Neural progenitor cell (in vitro differentiated cells): ENCODE measurements around the gene KIF5B. TPM values are rescaled to one million over a fixed set of nuclear protein-coding genes. Genes with fewer than 3 reads are reported as not detected.

Experiments used
- DNase-seq: peaks from one replicate; pipeline ENCODE4 v3.0.0-alpha.2; 2016; ENCODE audit warnings: low spot score
- H2AFZ ChIP-seq: fragments of 200-600 bp; sonication (generic); replicated peaks from 2 replicates; pipeline ENCODE4 v1.6.1; 2016; ENCODE audit warnings: antibody characterized with exemption
- H3F3A ChIP-seq: fragments of 200-600 bp; sonication (generic); 2 replicates; pipeline ENCODE4 v1.6.1; 2016; ENCODE audit warnings: antibody characterized with exemption, low read depth
- H3K27ac ChIP-seq: fragments of 200-600 bp; sonication (generic); 2 replicates; pipeline ENCODE4 v1.5.1; 2016; ENCODE audit warnings: mild to moderate bottlenecking
- H3K27me3 ChIP-seq: fragments of 200-600 bp; sonication (generic); 2 replicates; pipeline ENCODE4 v1.6.1; 2016; ENCODE audit warnings: mild to moderate bottlenecking, moderate library complexity
- H3K36me3 ChIP-seq: fragments of 200-600 bp; sonication (generic); 2 replicates; pipeline ENCODE4 v1.5.1; 2016
- H3K4me1 ChIP-seq: fragments of 200-600 bp; sonication (generic); 2 replicates; pipeline ENCODE4 v1.6.1; 2016; ENCODE audit warnings: mixed run types
- H3K4me2 ChIP-seq: fragments of 200-600 bp; sonication (generic); 2 replicates; pipeline ENCODE4 v1.6.1; 2016
- H3K4me3 ChIP-seq: fragments of 200-600 bp; sonication (generic); 2 replicates; pipeline ENCODE4 v1.5.1; 2016
- H3K79me2 ChIP-seq: fragments of 200-600 bp; sonication (generic); 2 replicates; pipeline ENCODE4 v1.6.1; 2016; ENCODE audit warnings: low read depth
- H3K9ac ChIP-seq: fragments of 200-600 bp; sonication (generic); 2 replicates; pipeline ENCODE4 v1.6.1; 2016
- H3K9me3 ChIP-seq: fragments of 200-600 bp; sonication (generic); 2 replicates; pipeline ENCODE4 v1.5.1; 2016; ENCODE audit warnings: low read depth
- H4K20me1 ChIP-seq: fragments of 200-600 bp; sonication (generic); 2 replicates; pipeline ENCODE4 v1.6.1; 2016; ENCODE audit warnings: low read depth
- H3K27ac Mint-ChIP-seq: 3 replicates; pipeline ENCODE4 v1.8.0; 2021; ENCODE audit warnings: mixed read lengths
- H3K27me3 Mint-ChIP-seq: 2 replicates; pipeline ENCODE4 v1.8.0; 2022; ENCODE audit warnings: low read depth, mild to moderate bottlenecking, inconsistent platforms, moderate library complexity, mixed read lengths; ENCODE audit not compliant: insufficient read depth
- H3K36me3 Mint-ChIP-seq: 3 replicates; pipeline ENCODE4 v1.8.0; 2021; ENCODE audit warnings: mixed read lengths
- H3K4me1 Mint-ChIP-seq: 3 replicates; pipeline ENCODE4 v1.8.0; 2021; ENCODE audit warnings: mixed read lengths
- H3K4me3 Mint-ChIP-seq: 3 replicates; pipeline ENCODE4 v1.8.0; 2021; ENCODE audit warnings: mild to moderate bottlenecking, moderate library complexity, mixed read lengths
- H3K9me3 Mint-ChIP-seq: 3 replicates; pipeline ENCODE4 v1.8.0; 2020; ENCODE audit warnings: mixed read lengths
- CTCF ChIP-seq: fragments of 200-600 bp; sonication (generic); IDR thresholded peaks from 2 replicates; pipeline ENCODE4 v1.5.1; 2017; ENCODE audit warnings: antibody characterized with exemption, mild to moderate bottlenecking
- EZH2 ChIP-seq: fragments of 200-600 bp; sonication (generic); IDR thresholded peaks from 2 replicates; pipeline ENCODE4 v1.6.1; 2017; ENCODE audit warnings: antibody characterized with exemption, mild to moderate bottlenecking, moderate library complexity
- EZH2phosphoT487 ChIP-seq: fragments of 200-600 bp; sonication (generic); IDR thresholded peaks from 2 replicates; pipeline ENCODE4 v1.6.1; 2017; ENCODE audit warnings: antibody characterized with exemption
- small RNA-seq: library from RNA; depleted of rRNA; stranded (forward); fragments of <200 nt; gene quantifications from one replicate; pipeline ENCODE3, GENCODE V24; 2015
- total RNA-seq: library from RNA; depleted of rRNA; stranded (reverse); fragments of >200 nt; gene quantifications from 2 replicates; pipeline ENCODE4 v1.2.3, GENCODE V29; 2015; ENCODE audit warnings: low replicate concordance

KIF5B gene
- total RNA-seq, 1 donor from 2014 or later: 131 TPM

GRCh38 chr10:31962826-31963588 lies 93.2 kb downstream of the KIF5B start:
- Histone ChIP-seq H3K4me3 (no peak overlapping the region), H3K9me3 (no peaks in the 10 kb centered on the region), H4K20me1 (no peaks in the 10 kb centered on the region), H3F3A (no peaks in the 10 kb centered on the region), H3K9ac (no peak overlapping the region), H3K27me3 (no peaks in the 10 kb centered on the region), H3K27ac (no peak overlapping the region), H3K4me1 (no peaks in the 10 kb centered on the region), H3K4me2 (no peak overlapping the region), H3K36me3 (no peaks in the 10 kb centered on the region), H2AFZ (no peak overlapping the region), H3K79me2 (no peaks in the 10 kb centered on the region)
- Mint-ChIP-seq H3K27ac (no peak overlapping the region), H3K4me3 (no peak overlapping the region), H3K9me3 (no peaks in the 10 kb centered on the region), H3K27me3 (peaks cover 2% of the 10 kb centered on the region), H3K36me3 (no peaks in the 10 kb centered on the region), H3K4me1 (no peaks in the 10 kb centered on the region)
- DNase-seq: no peak
- TF ChIP-seq EZH2 (no peak), EZH2phosphoT487 (no peak), CTCF (no peak)

DNA sequence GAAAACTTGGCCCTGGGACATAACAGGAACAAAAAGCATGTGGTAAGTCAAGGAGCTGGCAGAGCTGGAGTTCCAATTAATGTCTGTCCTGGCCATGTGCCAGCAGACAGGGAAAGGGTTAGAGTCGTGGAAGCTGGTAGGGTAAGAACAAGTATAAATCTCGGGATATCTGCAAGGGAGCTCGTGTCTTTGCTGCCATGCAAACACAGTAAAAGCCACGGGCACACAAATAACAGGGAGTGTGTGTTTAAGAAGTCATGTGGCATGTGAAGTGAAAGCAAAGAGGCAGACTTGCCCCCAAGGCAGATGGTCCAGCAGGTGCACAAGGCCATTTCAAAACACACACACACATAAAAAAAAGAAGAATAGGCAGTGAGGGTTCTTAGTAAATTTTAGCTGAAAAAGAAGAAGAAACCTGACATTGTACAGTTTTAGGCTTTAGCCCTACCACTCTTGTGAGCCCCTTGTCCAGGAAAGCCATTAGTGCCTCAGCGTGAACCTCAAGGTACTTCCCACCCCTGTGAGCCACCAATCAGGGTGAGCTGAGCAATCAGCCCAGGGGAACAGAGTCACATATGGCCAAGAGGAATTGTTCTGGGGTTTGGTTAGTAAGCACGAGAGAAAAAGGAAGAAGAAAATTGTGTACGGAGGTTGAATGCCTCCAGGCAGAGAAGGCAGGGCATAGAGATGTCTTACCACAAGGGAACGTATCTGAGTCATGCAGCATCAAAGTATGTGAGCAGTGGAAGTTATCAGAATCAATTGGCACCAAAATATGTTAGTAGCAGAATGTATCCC lies 94.7 kb downstream of the KIF5B start:
- Histone ChIP-seq H3K27ac (no peak overlapping the region), H3K4me2 (no peak overlapping the region), H3K36me3 (no peaks in the 10 kb centered on the region), H3K4me1 (no peaks in the 10 kb centered on the region), H3K79me2 (no peaks in the 10 kb centered on the region), H3K4me3 (no peak overlapping the region), H3K9ac (no peak overlapping the region), H4K20me1 (no peaks in the 10 kb centered on the region), H3K9me3 (no peaks in the 10 kb centered on the region), H3K27me3 (no peaks in the 10 kb centered on the region), H3F3A (no peaks in the 10 kb centered on the region), H2AFZ (no peak overlapping the region)
- TF ChIP-seq EZH2phosphoT487 (no peak), EZH2 (no peak), CTCF (no peak)
- DNase-seq: no peak
- no peaks in the 10 kb centered on the region for H3K36me3 Mint-ChIP-seq
- peaks cover 2% of the 10 kb centered on the region for H3K27me3 Mint-ChIP-seq
- peak overlapping the region; percentile 6 for H3K27ac Mint-ChIP-seq
- H3K4me1 Mint-ChIP-seq: no peaks in the 10 kb centered on the region
- no peaks in the 10 kb centered on the region for H3K9me3 Mint-ChIP-seq
- no peak overlapping the region for H3K4me3 Mint-ChIP-seq

GRCh38 chr10:31959461-31960173 lies 96.6 kb downstream of the KIF5B start:
- Histone ChIP-seq H2AFZ (no peak overlapping the region), H3F3A (no peaks in the 10 kb centered on the region), H3K9me3 (no peaks in the 10 kb centered on the region), H3K79me2 (no peaks in the 10 kb centered on the region), H3K4me2 (no peak overlapping the region), H4K20me1 (no peaks in the 10 kb centered on the region), H3K27me3 (no peaks in the 10 kb centered on the region), H3K36me3 (no peaks in the 10 kb centered on the region), H3K27ac (no peak overlapping the region), H3K4me1 (no peaks in the 10 kb centered on the region), H3K9ac (no peak overlapping the region), H3K4me3 (no peak overlapping the region)
- peaks cover 5% of the 10 kb centered on the region for H3K27me3 Mint-ChIP-seq
- H3K36me3 Mint-ChIP-seq: peaks cover 4% of the 10 kb centered on the region
- H3K4me1 Mint-ChIP-seq: no peaks in the 10 kb centered on the region
- H3K27ac Mint-ChIP-seq: no peak overlapping the region
- no peak overlapping the region for H3K4me3 Mint-ChIP-seq
- TF ChIP-seq EZH2 (no peak), CTCF (no peak), EZH2phosphoT487 (no peak)
- H3K9me3 Mint-ChIP-seq: peaks cover 3% of the 10 kb centered on the region
- DNase-seq: no peak

Small RNAs within 50 kb of the gene (small RNA-seq; reads per million reads assigned to genes)
- gene RF00019 (not detected), gene RN7SL825P (not detected)

Other genes starting within 250 kb of the KIF5B start
- gene ARHGAP12, start 127.6 kb downstream of the KIF5B start, total RNA-seq: 45.9 and 68.9 TPM in 2 replicates